Activated CD8-positive, alpha-beta T cell treated with anti-CD3 and anti-CD28 coated beads, Interleukin-2, amount 10 ng/mL, durations not matched to agents 7 days and 5 days (primary cell): Measurements from ENCODE around the gene MAP4K2. TPM values are rescaled to one million over a fixed set of nuclear protein-coding genes. Genes with fewer than 3 reads are reported as not detected.

ENCODE experiments used
- ATAC-seq: fragments of 150-1000 bp; cut with Tn5 transposase; one replicate; pipeline ENCODE4 v1.10.0; 2021; ENCODE audit warnings: moderate library complexity
- CTCF ChIA-PET: fragments of 350-600 bp; sonication (Branson Sonifier 250); formaldehyde crosslinking; loops from one replicate; lab custom pipeline; 2021; ENCODE audit warnings: antibody characterized with exemption; lab: Charles Lee
- POLR2A ChIA-PET: fragments of 350-600 bp; sonication (Branson Sonifier 250); formaldehyde crosslinking; loops from one replicate; lab custom pipeline; 2021; ENCODE audit warnings: antibody characterized with exemption; lab: Charles Lee
- DNase-seq: peaks from one replicate; pipeline ENCODE4 v3.0.0-alpha.2; 2020
- H3K27ac Mint-ChIP-seq: one replicate; pipeline ENCODE4 v1.8.0; 2021; ENCODE audit warnings: mild to moderate bottlenecking, mixed read lengths
- H3K27me3 Mint-ChIP-seq: one replicate; pipeline ENCODE4 v1.8.0; 2021; ENCODE audit warnings: low read depth, mixed read lengths
- H3K36me3 Mint-ChIP-seq: one replicate; pipeline ENCODE4 v1.8.0; 2021; ENCODE audit warnings: low read depth, mixed read lengths
- H3K4me1 Mint-ChIP-seq: one replicate; pipeline ENCODE4 v1.8.0; 2021; ENCODE audit warnings: low read depth, mixed read lengths
- H3K4me3 Mint-ChIP-seq: one replicate; pipeline ENCODE4 v1.8.0; 2021; ENCODE audit warnings: mild to moderate bottlenecking, mixed read lengths
- H3K9me3 Mint-ChIP-seq: one replicate; pipeline ENCODE4 v1.8.0; 2022; ENCODE audit warnings: mixed read lengths; ENCODE audit not compliant: insufficient read depth
- total RNA-seq, 2 experiments: library from RNA; stranded (reverse); gene quantifications; one replicate each; pipeline ENCODE4 v1.2.3, GENCODE V29; 2021

Gene MAP4K2
- total RNA-seq, 2 experiments from 2014 or later = 84.2 to 90.2 TPM

GRCh38 chr11:64786308-64786707 is 16.7 kb downstream of the MAP4K2 start:
- CTCF ChIA-PET = interaction anchor here (0.9 to 2.4 kb wide), 7 partner anchors 8 to 228 kb away, joined by 3 to 8 read pairs (median 4); partner anchors contain the start of genes ARL2, RASGRP2 and SF1
- Mint-ChIP-seq H3K9me3 (no peaks in the 10 kb centered on the region), H3K27ac (no peak overlapping the region), H3K36me3 (peaks cover 14% of the 10 kb centered on the region), H3K27me3 (no peaks in the 10 kb centered on the region), H3K4me1 (peaks cover 6% of the 10 kb centered on the region), H3K4me3 (no peak overlapping the region)
- POLR2A ChIA-PET = interaction anchor here (0.8 to 1.3 kb wide), 3 partner anchors 18 to 476 kb away, joined by 3 read pairs; partner anchors contain the start of gene POLA2
- ATAC-seq = no peak
- DNase-seq = no peak

GRCh38 chr11:64784813-64785581 is 18.0 kb downstream of the MAP4K2 start:
- DNase-seq (no peak), ATAC-seq (no peak)
- no peak overlapping the region for H3K27ac Mint-ChIP-seq
- no peaks in the 10 kb centered on the region for H3K9me3 Mint-ChIP-seq
- no peak overlapping the region for H3K4me3 Mint-ChIP-seq
- H3K4me1 Mint-ChIP-seq = peaks cover 17% of the 10 kb centered on the region
- peaks cover 11% of the 10 kb centered on the region for H3K36me3 Mint-ChIP-seq
- H3K27me3 Mint-ChIP-seq = no peaks in the 10 kb centered on the region
- CTCF ChIA-PET = interaction anchor here (1.1 to 2.4 kb wide), 6 partner anchors 9 to 229 kb away, joined by 3 to 8 read pairs (median 4); partner anchors contain the start of genes ARL2, CDC42BPG and RASGRP2
- POLR2A ChIA-PET = interaction anchor here (0.8 to 1.3 kb wide), 3 partner anchors 9 to 66 kb away, joined by 3 to 4 read pairs (median 3); no protein-coding TSS in a partner anchor

GRCh38 chr11:64778473-64779298 is 24.3 kb downstream of the MAP4K2 start, which contains the start of gene SF1:
Gene SF1, minus strand, starts transcription at chr11:64778542. Its CDS starts 150 bp downstream, at chr11:64778392.
- Mint-ChIP-seq H3K27me3 (no peaks in the 10 kb centered on the region), H3K4me1 (peaks cover 58% of the 10 kb centered on the region), H3K4me3 (peak within 1 kb of the TSS; percentile 89), H3K27ac (peak within 1 kb of the TSS; percentile 99), H3K9me3 (no peaks in the 10 kb centered on the region), H3K36me3 (peaks cover 43% of the 10 kb centered on the region)
- peak; percentile 100 for DNase-seq
- ChIA-PET CTCF (interaction anchor here (0.7 to 2.3 kb wide), 17 partner anchors 8 to 461 kb away, joined by 3 to 14 read pairs (median 4); partner anchors contain the start of genes MEN1, PRDX5, RASGRP2 and TRMT112), POLR2A (interaction anchor here (0.6 to 2.2 kb wide), 13 partner anchors 9 to 507 kb away, joined by 3 to 26 read pairs (median 3); partner anchors contain the start of genes PYGM and RASGRP2)
- ATAC-seq = peak; percentile 89

GRCh38 chr11:64778223-64778472 is 24.9 kb downstream of the MAP4K2 start:
- Mint-ChIP-seq H3K27ac (peak overlapping the region; percentile 99), H3K36me3 (peaks cover 49% of the 10 kb centered on the region), H3K27me3 (no peaks in the 10 kb centered on the region), H3K4me1 (peaks cover 63% of the 10 kb centered on the region), H3K4me3 (peak overlapping the region; percentile 89), H3K9me3 (no peaks in the 10 kb centered on the region)
- POLR2A ChIA-PET = interaction anchor here (0.7 to 2.2 kb wide), 6 partner anchors 9 to 89 kb away, joined by 3 to 26 read pairs (median 10); partner anchors contain the start of genes PYGM and RASGRP2
- CTCF ChIA-PET = interaction anchor here (0.8 to 2.3 kb wide), 12 partner anchors 8 to 460 kb away, joined by 3 to 14 read pairs (median 5); partner anchors contain the start of genes MEN1, PRDX5, RASGRP2 and TRMT112
- DNase-seq (no peak), ATAC-seq (peak; percentile 11)

- ATAC-seq (peak; percentile 7), DNase-seq (peak; percentile 85)
- Mint-ChIP-seq H3K27me3 (no peaks in the 10 kb centered on the region), H3K4me1 (peaks cover 68% of the 10 kb centered on the region), H3K36me3 (peaks cover 54% of the 10 kb centered on the region), H3K4me3 (peak overlapping the region; percentile 89), H3K9me3 (no peaks in the 10 kb centered on the region), H3K27ac (peak overlapping the region; percentile 90)
- ChIA-PET CTCF (interaction anchor here (0.8 to 12.2 kb wide), 5 partner anchors 9 to 110 kb away, joined by 3 to 149 read pairs (median 20); partner anchors contain the start of gene RASGRP2), POLR2A (interaction anchor here (0.7 to 4.0 kb wide), 8 partner anchors 8 to 89 kb away, joined by 3 to 27 read pairs (median 5); partner anchors contain the start of genes MEN1, PYGM and RASGRP2)
Measured at GRCh38 chr11:64777449-64778222, 25.4 kb downstream of the MAP4K2 start.

GRCh38 chr11:64776875-64777274 is 26.1 kb downstream of the MAP4K2 start:
- Mint-ChIP-seq H3K27me3 (no peaks in the 10 kb centered on the region), H3K4me1 (peaks cover 74% of the 10 kb centered on the region), H3K27ac (peak overlapping the region; percentile 90), H3K36me3 (peaks cover 62% of the 10 kb centered on the region), H3K9me3 (no peaks in the 10 kb centered on the region), H3K4me3 (peak overlapping the region; percentile 89)
- ChIA-PET CTCF (interaction anchor here (0.8 to 12.2 kb wide), 4 partner anchors 9 to 111 kb away, joined by 3 to 149 read pairs (median 33); partner anchors contain the start of gene RASGRP2), POLR2A (interaction anchor here (0.7 to 4.0 kb wide), 4 partner anchors 9 to 34 kb away, joined by 4 to 27 read pairs (median 5); partner anchors contain the start of genes MEN1 and RASGRP2)
- DNase-seq = no peak
- no peak for ATAC-seq

- peaks cover 78% of the 10 kb centered on the region for H3K4me1 Mint-ChIP-seq
- H3K9me3 Mint-ChIP-seq = no peaks in the 10 kb centered on the region
- CTCF ChIA-PET = interaction anchor here (2.7 to 12.2 kb wide), 3 partner anchors 8 to 31 kb away, joined by 20 to 149 read pairs (median 46); partner anchors contain the start of gene RASGRP2
- H3K27me3 Mint-ChIP-seq = no peaks in the 10 kb centered on the region
- peaks cover 66% of the 10 kb centered on the region for H3K36me3 Mint-ChIP-seq
- ATAC-seq (no peak), DNase-seq (no peak)
- peak overlapping the region; percentile 89 for H3K4me3 Mint-ChIP-seq
- H3K27ac Mint-ChIP-seq = peak overlapping the region; percentile 90
- POLR2A ChIA-PET = interaction anchor here (0.7 to 4.0 kb wide), 4 partner anchors 13 to 35 kb away, joined by 3 to 27 read pairs (median 6); partner anchors contain the start of genes MEN1 and RASGRP2
Measured at GRCh38 chr11:64776425-64776824, 26.6 kb downstream of the MAP4K2 start.

GRCh38 chr11:64774144-64774543 is 28.9 kb downstream of the MAP4K2 start:
- ATAC-seq (no peak), DNase-seq (no peak)
- Mint-ChIP-seq H3K27ac (peak overlapping the region; percentile 25), H3K4me1 (peaks cover 77% of the 10 kb centered on the region), H3K36me3 (peaks cover 85% of the 10 kb centered on the region), H3K4me3 (no peak overlapping the region), H3K27me3 (no peaks in the 10 kb centered on the region), H3K9me3 (no peaks in the 10 kb centered on the region)
- CTCF ChIA-PET = interaction anchor here (7.0 to 12.2 kb wide), 2 partner anchors 11 to 29 kb away, joined by 46 to 149 read pairs; partner anchors contain the start of gene RASGRP2
- POLR2A ChIA-PET = interaction anchor here (0.5 to 4.0 kb wide), 4 partner anchors 12 to 1942 kb away, joined by 3 to 27 read pairs (median 4); partner anchors contain the start of genes RASGRP2 and STX5

- Mint-ChIP-seq H3K9me3 (no peaks in the 10 kb centered on the region), H3K27ac (peak overlapping the region; percentile 66), H3K4me1 (peaks cover 93% of the 10 kb centered on the region), H3K27me3 (no peaks in the 10 kb centered on the region), H3K36me3 (peaks cover 98% of the 10 kb centered on the region), H3K4me3 (peak overlapping the region; percentile 44)
- DNase-seq = no peak
- ATAC-seq = no peak
- ChIA-PET CTCF (interaction anchor here (1.0 to 12.2 kb wide), 7 partner anchors 9 to 84 kb away, joined by 3 to 149 read pairs (median 4); partner anchors contain the start of gene RASGRP2), POLR2A (interaction anchor here (0.6 to 2.0 kb wide), 7 partner anchors 9 to 88 kb away, joined by 3 to 16 read pairs (median 6); partner anchors contain the start of gene RASGRP2)
Measured at GRCh38 chr11:64772303-64773018, 30.6 kb downstream of the MAP4K2 start.
